ENCODE measurements around the gene TMEM53. TPM values are rescaled to one million over a fixed set of nuclear protein-coding genes. Genes with fewer than 3 reads are reported as not detected.

The TMEM53 gene
- total and polyA plus RNA-seq, 2 of the 8 experiments (the other 6 are each of a cell fraction or from before 2014, with no cell fraction given) = 6.7 to 27.9 TPM

DNA sequence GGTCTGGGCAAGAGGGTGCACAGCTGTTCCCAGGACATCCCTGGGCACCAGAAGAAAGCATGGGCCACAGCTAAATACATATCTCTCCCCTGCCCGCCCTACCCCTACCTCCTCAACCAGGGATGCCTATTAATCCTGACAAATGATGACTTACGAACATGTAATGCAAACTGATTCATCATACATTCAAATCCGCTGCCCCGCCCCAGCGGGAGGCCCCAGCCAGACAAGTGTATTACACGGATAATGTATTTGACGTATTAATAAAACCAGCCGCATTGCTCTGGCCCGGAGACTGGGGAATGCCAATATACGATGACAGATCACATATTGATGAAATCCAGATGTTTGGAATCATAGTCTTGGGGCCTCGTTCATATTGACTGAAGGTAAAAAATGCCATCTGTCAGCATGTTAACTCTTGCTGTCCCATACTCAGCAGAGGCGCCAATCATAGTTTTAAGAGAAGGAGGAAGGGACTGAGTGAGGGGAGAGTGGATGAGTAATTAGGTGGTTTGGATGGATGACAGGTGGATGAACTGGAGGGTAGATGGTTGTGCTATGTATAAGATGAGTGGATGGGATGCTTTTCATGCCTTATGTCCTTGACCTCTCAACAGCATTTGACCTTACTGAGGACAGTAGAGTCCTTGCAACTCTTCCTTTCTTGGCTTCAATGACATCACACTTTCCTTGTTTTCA is 68.2 kb downstream of the TMEM53 start (continued):
- TF ChIP-seq, protein P1, sequence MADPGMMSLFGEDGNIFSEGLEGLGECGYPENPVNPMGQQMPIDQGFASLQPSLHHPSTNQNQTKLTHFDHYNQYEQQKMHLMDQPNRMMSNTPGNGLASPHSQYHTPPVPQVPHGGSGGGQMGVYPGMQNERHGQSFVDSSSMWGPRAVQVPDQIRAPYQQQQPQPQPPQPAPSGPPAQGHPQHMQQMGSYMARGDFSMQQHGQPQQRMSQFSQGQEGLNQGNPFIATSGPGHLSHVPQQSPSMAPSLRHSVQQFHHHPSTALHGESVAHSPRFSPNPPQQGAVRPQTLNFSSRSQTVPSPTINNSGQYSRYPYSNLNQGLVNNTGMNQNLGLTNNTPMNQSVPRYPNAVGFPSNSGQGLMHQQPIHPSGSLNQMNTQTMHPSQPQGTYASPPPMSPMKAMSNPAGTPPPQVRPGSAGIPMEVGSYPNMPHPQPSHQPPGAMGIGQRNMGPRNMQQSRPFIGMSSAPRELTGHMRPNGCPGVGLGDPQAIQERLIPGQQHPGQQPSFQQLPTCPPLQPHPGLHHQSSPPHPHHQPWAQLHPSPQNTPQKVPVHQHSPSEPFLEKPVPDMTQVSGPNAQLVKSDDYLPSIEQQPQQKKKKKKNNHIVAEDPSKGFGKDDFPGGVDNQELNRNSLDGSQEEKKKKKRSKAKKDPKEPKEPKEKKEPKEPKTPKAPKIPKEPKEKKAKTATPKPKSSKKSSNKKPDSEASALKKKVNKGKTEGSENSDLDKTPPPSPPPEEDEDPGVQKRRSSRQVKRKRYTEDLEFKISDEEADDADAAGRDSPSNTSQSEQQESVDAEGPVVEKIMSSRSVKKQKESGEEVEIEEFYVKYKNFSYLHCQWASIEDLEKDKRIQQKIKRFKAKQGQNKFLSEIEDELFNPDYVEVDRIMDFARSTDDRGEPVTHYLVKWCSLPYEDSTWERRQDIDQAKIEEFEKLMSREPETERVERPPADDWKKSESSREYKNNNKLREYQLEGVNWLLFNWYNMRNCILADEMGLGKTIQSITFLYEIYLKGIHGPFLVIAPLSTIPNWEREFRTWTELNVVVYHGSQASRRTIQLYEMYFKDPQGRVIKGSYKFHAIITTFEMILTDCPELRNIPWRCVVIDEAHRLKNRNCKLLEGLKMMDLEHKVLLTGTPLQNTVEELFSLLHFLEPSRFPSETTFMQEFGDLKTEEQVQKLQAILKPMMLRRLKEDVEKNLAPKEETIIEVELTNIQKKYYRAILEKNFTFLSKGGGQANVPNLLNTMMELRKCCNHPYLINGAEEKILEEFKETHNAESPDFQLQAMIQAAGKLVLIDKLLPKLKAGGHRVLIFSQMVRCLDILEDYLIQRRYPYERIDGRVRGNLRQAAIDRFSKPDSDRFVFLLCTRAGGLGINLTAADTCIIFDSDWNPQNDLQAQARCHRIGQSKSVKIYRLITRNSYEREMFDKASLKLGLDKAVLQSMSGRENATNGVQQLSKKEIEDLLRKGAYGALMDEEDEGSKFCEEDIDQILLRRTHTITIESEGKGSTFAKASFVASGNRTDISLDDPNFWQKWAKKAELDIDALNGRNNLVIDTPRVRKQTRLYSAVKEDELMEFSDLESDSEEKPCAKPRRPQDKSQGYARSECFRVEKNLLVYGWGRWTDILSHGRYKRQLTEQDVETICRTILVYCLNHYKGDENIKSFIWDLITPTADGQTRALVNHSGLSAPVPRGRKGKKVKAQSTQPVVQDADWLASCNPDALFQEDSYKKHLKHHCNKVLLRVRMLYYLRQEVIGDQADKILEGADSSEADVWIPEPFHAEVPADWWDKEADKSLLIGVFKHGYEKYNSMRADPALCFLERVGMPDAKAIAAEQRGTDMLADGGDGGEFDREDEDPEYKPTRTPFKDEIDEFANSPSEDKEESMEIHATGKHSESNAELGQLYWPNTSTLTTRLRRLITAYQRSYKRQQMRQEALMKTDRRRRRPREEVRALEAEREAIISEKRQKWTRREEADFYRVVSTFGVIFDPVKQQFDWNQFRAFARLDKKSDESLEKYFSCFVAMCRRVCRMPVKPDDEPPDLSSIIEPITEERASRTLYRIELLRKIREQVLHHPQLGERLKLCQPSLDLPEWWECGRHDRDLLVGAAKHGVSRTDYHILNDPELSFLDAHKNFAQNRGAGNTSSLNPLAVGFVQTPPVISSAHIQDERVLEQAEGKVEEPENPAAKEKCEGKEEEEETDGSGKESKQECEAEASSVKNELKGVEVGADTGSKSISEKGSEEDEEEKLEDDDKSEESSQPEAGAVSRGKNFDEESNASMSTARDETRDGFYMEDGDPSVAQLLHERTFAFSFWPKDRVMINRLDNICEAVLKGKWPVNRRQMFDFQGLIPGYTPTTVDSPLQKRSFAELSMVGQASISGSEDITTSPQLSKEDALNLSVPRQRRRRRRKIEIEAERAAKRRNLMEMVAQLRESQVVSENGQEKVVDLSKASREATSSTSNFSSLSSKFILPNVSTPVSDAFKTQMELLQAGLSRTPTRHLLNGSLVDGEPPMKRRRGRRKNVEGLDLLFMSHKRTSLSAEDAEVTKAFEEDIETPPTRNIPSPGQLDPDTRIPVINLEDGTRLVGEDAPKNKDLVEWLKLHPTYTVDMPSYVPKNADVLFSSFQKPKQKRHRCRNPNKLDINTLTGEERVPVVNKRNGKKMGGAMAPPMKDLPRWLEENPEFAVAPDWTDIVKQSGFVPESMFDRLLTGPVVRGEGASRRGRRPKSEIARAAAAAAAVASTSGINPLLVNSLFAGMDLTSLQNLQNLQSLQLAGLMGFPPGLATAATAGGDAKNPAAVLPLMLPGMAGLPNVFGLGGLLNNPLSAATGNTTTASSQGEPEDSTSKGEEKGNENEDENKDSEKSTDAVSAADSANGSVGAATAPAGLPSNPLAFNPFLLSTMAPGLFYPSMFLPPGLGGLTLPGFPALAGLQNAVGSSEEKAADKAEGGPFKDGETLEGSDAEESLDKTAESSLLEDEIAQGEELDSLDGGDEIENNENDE (IDR thresholded peaks at IDR 0.05; ENCODE audit: insufficient replicate concordance, low read length) = no peak
- no peak for TF ChIP-seq SP4 (IDR thresholded peaks at IDR 0.05; ENCODE audit: low read length)
- TF ChIP-seq BACH1 (IDR thresholded peaks at IDR 0.05; ENCODE audit: low read length) = no peak
- no peak for TF ChIP-seq SRF (IDR thresholded peaks at IDR 0.05; ENCODE audit: low read depth, low read length)
- TF ChIP-seq TEAD4 (IDR thresholded peaks at IDR 0.05; ENCODE audit: low read depth, low read length) = no peak
- TF ChIP-seq HDAC2 (IDR thresholded peaks at IDR 0.05; ENCODE audit: borderline replicate concordance in 1 of 2, low read depth in 2 of 2, low read length in 2 of 2) = no peak
- no peak for TF ChIP-seq NANOG (IDR thresholded peaks at IDR 0.05; ENCODE audit: insufficient read depth, low read depth, low read length, poor library complexity, severe bottlenecking)
- TF ChIP-seq, protein P2, sequence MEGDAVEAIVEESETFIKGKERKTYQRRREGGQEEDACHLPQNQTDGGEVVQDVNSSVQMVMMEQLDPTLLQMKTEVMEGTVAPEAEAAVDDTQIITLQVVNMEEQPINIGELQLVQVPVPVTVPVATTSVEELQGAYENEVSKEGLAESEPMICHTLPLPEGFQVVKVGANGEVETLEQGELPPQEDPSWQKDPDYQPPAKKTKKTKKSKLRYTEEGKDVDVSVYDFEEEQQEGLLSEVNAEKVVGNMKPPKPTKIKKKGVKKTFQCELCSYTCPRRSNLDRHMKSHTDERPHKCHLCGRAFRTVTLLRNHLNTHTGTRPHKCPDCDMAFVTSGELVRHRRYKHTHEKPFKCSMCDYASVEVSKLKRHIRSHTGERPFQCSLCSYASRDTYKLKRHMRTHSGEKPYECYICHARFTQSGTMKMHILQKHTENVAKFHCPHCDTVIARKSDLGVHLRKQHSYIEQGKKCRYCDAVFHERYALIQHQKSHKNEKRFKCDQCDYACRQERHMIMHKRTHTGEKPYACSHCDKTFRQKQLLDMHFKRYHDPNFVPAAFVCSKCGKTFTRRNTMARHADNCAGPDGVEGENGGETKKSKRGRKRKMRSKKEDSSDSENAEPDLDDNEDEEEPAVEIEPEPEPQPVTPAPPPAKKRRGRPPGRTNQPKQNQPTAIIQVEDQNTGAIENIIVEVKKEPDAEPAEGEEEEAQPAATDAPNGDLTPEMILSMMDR (IDR thresholded peaks at IDR 0.05; ENCODE audit: control extremely low read depth in 1 of 3, insufficient read depth in 1 of 3, low read depth in 1 of 3, low read length in 3 of 3) = no peak

Data from H1 (cell line).